NB4 (cell line): Measurements from ENCODE around the gene ABT1.

Source experiments
- POLR2A ChIP-seq: IDR thresholded peaks from 2 replicates; pipeline ENCODE4 v1.6.1; 2011; ENCODE audit warnings: mild to moderate bottlenecking; ENCODE audit not compliant: insufficient read length; ENCODE audit errors: extremely low read depth
- TF ChIP-seq, protein P1 (sequence below): IDR thresholded peaks from one replicate; pipeline ENCODE4 v1.5.1; 2012; ENCODE audit warnings: low read depth, low read length
- TF ChIP-seq, protein P2 (sequence below): IDR thresholded peaks from 2 replicates; pipeline ENCODE4 v1.6.1; 2011; ENCODE audit warnings: low read depth, low read length

DNA sequence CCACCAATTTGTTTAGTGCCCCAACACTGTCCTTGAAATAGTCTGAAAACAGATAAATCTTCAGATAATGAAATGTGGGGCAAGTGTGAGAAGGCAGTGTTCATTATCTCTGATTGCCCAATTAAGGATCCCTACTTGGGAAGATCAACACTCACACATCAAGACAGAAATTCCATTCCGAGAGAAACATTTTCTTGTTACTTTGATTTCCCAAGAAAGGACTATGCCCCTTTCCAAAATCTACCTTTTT is 42.4 kb upstream of the ABT1 start:
- TF ChIP-seq, protein P1, sequence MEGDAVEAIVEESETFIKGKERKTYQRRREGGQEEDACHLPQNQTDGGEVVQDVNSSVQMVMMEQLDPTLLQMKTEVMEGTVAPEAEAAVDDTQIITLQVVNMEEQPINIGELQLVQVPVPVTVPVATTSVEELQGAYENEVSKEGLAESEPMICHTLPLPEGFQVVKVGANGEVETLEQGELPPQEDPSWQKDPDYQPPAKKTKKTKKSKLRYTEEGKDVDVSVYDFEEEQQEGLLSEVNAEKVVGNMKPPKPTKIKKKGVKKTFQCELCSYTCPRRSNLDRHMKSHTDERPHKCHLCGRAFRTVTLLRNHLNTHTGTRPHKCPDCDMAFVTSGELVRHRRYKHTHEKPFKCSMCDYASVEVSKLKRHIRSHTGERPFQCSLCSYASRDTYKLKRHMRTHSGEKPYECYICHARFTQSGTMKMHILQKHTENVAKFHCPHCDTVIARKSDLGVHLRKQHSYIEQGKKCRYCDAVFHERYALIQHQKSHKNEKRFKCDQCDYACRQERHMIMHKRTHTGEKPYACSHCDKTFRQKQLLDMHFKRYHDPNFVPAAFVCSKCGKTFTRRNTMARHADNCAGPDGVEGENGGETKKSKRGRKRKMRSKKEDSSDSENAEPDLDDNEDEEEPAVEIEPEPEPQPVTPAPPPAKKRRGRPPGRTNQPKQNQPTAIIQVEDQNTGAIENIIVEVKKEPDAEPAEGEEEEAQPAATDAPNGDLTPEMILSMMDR = no peak
- TF ChIP-seq, protein P2, sequence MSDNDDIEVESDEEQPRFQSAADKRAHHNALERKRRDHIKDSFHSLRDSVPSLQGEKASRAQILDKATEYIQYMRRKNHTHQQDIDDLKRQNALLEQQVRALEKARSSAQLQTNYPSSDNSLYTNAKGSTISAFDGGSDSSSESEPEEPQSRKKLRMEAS = no peak
- TF ChIP-seq POLR2A = no peak
